WERI-Rb-1 (cell line): ENCODE data around the gene ATP8A2.
"Not testable (repeated sequence)": the region's sequence is repeated elsewhere in the genome, so short reads cannot be mapped to it uniquely, and the experiment has no call there.

Source experiments
- DNase-seq: peaks from one replicate; pipeline ENCODE4 v3.0.0-alpha.2; 2020
- H3K27ac ChIP-seq: fragments of 250-450 bp; sonication (Bioruptor Pico); 2 replicates; pipeline ENCODE4 v1.5.1; 2020; ENCODE audit warnings: mild to moderate bottlenecking, moderate library complexity
- H3K27me3 ChIP-seq: fragments of 250-450 bp; sonication (Bioruptor Pico); 2 replicates; pipeline ENCODE4 v1.5.1; 2021; ENCODE audit warnings: mild to moderate bottlenecking, low read depth, moderate library complexity; ENCODE audit not compliant: insufficient read depth, severe bottlenecking
- H3K36me3 ChIP-seq: fragments of 250-450 bp; sonication (Bioruptor Pico); 2 replicates; pipeline ENCODE4 v1.5.1; 2020; ENCODE audit warnings: mild to moderate bottlenecking, moderate library complexity
- H3K4me3 ChIP-seq: 2 replicates; pipeline ENCODE4 v1.5.1; 2011; ENCODE audit warnings: low read depth, mild to moderate bottlenecking, control low read depth, low read length
- H3K9me3 ChIP-seq: fragments of 250-450 bp; sonication (Bioruptor Pico); 2 replicates; pipeline ENCODE4 v1.5.1; 2021; ENCODE audit warnings: mild to moderate bottlenecking, moderate library complexity; ENCODE audit not compliant: severe bottlenecking
- TF ChIP-seq, protein P1 (sequence below): IDR thresholded peaks from 2 replicates; pipeline ENCODE4 v1.5.1; 2011; ENCODE audit warnings: low read depth, mild to moderate bottlenecking, control low read depth, inconsistent platforms, low read length

The ATP8A2 gene

DNA sequence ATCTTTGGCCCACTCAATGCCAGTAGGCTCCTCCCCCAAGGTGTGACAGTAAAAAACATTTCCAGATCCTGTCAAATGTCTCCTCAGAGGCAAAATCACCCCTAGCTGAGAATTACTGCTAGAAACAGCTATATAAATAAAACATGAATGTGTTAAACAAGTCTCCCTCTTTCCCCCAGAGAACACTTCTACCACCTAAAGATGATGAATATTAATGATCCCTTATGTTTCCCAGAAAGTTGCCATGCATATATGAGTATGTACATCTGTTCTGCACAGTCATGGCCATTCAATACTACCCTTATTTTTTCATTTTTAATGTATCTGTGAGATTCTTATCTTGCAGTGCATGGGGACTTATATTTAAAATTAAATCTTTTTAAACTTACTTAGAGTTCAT, 450.0 kb downstream of the ATP8A2 start:
- Histone ChIP-seq H3K4me3 (no peak overlapping the region), H3K9me3 (peaks cover 2% of the 10 kb centered on the region), H3K36me3 (no peaks in the 10 kb centered on the region), H3K27ac (no peak overlapping the region), H3K27me3 (no peaks in the 10 kb centered on the region)
- TF ChIP-seq, protein P1, sequence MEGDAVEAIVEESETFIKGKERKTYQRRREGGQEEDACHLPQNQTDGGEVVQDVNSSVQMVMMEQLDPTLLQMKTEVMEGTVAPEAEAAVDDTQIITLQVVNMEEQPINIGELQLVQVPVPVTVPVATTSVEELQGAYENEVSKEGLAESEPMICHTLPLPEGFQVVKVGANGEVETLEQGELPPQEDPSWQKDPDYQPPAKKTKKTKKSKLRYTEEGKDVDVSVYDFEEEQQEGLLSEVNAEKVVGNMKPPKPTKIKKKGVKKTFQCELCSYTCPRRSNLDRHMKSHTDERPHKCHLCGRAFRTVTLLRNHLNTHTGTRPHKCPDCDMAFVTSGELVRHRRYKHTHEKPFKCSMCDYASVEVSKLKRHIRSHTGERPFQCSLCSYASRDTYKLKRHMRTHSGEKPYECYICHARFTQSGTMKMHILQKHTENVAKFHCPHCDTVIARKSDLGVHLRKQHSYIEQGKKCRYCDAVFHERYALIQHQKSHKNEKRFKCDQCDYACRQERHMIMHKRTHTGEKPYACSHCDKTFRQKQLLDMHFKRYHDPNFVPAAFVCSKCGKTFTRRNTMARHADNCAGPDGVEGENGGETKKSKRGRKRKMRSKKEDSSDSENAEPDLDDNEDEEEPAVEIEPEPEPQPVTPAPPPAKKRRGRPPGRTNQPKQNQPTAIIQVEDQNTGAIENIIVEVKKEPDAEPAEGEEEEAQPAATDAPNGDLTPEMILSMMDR: no peak
- no peak for DNase-seq

DNA sequence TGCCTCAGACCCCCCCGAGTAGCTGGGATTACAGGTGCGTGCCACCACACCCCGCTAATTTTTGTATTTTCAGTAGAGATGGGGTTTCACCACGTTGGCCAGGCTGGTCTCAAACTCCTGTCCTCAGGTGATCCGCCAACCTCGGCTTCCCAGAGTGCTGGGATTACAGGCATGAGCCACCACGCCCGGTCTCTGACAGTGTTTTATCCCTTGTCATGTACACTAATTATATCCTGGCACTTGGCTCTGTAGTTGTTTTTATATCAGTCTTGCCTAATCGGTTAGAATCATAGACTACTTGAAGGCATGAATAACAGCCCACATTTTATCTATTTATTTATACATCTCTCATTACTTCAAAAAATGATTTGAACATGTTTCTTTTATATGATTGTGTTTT, 455.4 kb downstream of the ATP8A2 start:
- not testable (repeated sequence) for DNase-seq, H3K27me3 ChIP-seq, H3K27ac ChIP-seq, H3K36me3 ChIP-seq, H3K4me3 ChIP-seq, H3K9me3 ChIP-seq

DNA sequence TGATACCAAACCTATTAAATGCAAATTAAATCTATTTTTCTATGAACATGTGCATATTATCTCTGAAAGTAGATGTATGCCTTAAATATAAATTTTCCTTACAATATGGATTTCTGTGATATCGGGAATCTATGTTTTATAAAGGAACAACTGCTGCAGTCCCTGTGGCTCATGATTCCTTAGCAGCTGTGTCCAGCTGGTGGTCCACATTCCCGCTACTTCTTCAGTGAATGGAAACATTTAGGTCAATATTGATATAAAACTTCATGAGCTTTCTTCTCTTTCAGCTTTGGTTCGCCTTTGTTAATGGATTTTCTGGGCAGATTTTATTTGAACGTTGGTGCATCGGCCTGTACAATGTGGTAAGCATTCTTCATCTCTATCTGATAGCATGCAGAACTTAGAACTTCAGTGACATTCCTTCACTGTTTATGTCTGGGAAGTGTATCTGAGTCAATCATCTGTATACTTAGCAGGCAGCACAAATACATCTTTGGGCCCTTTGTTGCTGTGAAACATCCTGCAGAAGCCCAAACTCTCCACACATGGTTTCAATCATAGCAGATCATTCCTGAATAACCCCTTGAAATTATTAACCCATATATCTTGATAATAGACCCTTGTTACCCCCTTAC, 456.2 kb downstream of the ATP8A2 start:
- no peak for DNase-seq
- H3K27me3 ChIP-seq: no peaks in the 10 kb centered on the region
- peaks cover 2% of the 10 kb centered on the region for H3K9me3 ChIP-seq
- H3K36me3 ChIP-seq: no peaks in the 10 kb centered on the region
- no peak overlapping the region for H3K4me3 ChIP-seq
- H3K27ac ChIP-seq: no peak overlapping the region
- TF ChIP-seq, protein P1: no peak

DNA sequence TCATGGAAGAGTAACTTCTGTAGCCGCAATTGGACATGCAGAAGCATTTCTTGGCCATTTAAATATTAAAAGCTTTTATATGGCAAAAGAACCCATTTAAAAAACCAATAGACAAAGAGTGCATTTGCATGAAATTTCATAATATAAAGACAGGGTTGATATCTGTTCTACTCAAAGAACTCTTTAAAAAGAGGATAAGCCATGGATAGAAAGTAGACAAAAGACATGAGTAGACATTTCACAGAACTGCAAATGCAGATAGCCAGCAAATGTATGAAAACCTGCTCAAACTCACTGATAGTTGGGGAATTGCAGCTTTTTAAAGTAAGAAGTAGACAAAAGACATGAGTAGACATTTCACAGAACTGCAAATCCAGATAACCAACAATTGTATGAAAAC, 462.0 kb downstream of the ATP8A2 start:
- TF ChIP-seq, protein P1: no peak
- Histone ChIP-seq H3K4me3 (no peak overlapping the region), H3K9me3 (no peaks in the 10 kb centered on the region), H3K36me3 (no peaks in the 10 kb centered on the region), H3K27me3 (no peaks in the 10 kb centered on the region), H3K27ac (no peak overlapping the region)
- no peak for DNase-seq

DNA sequence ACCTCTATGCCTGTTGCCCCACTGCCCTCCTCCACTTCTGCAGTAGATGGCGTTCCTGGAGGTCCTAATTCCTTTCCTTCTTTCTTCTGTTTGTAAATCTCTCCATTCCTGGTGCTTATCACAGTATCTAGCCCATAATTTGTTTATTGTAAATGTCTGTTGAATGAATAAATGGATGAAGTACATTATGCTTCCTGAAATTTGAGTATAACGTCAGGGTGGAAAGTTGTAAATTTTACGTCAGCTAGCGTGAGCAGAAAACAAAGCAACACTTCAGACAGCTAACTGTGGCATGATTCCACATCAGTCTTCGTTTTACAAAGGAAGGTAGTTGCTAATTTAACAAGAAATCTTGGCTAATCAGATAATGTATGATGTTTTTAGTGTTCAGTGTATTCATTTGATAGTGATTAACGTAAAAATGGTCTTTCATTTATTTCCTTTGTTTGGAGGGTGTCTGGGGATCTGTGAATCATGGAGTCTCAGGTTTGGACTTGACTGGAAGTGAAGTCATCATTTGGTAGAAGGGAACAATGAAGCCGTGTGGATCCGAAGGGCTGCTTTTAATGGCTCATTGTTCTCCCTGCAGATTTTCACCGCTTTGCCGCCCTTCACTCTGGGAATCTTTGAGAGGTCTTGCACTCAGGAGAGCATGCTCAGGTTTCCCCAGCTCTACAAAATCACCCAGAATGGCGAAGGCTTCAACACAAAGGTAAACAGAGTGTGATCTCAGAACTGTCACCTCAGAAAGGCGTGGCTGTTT, 465.0 kb downstream of the ATP8A2 start:
- no peaks in the 10 kb centered on the region for H3K9me3 ChIP-seq
- no peak overlapping the region for H3K27ac ChIP-seq
- H3K4me3 ChIP-seq: no peak overlapping the region
- DNase-seq: no peak
- H3K36me3 ChIP-seq: no peaks in the 10 kb centered on the region
- no peaks in the 10 kb centered on the region for H3K27me3 ChIP-seq
- TF ChIP-seq, protein P1: no peak

DNA sequence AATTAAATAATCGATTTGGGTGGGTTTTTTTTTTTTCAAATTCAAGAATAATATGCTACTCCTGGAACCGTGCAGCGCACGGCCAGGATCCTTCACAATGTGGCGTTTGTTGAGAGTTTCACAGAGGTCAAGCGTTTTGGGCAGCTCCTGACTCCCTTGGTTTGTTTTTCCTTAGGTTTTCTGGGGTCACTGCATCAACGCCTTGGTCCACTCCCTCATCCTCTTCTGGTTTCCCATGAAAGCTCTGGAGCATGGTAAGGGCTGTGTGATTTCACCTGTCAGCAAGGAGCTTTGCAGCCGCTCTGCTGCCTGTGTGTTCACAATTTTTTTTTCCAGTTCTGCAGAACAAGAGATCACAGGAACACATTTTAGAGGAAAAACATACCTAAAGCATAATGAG, 467.6 kb downstream of the ATP8A2 start:
- no peaks in the 10 kb centered on the region for H3K36me3 ChIP-seq
- TF ChIP-seq, protein P1: no peak
- DNase-seq: no peak
- H3K4me3 ChIP-seq: no peak overlapping the region
- H3K27me3 ChIP-seq: no peaks in the 10 kb centered on the region
- no peaks in the 10 kb centered on the region for H3K9me3 ChIP-seq
- H3K27ac ChIP-seq: no peak overlapping the region
